Measurements from ENCODE around the gene ACP2.
A peak's percentile ranks its signal among the peaks of the same experiment; 100 is the strongest.

The ACP2 gene

DNA sequence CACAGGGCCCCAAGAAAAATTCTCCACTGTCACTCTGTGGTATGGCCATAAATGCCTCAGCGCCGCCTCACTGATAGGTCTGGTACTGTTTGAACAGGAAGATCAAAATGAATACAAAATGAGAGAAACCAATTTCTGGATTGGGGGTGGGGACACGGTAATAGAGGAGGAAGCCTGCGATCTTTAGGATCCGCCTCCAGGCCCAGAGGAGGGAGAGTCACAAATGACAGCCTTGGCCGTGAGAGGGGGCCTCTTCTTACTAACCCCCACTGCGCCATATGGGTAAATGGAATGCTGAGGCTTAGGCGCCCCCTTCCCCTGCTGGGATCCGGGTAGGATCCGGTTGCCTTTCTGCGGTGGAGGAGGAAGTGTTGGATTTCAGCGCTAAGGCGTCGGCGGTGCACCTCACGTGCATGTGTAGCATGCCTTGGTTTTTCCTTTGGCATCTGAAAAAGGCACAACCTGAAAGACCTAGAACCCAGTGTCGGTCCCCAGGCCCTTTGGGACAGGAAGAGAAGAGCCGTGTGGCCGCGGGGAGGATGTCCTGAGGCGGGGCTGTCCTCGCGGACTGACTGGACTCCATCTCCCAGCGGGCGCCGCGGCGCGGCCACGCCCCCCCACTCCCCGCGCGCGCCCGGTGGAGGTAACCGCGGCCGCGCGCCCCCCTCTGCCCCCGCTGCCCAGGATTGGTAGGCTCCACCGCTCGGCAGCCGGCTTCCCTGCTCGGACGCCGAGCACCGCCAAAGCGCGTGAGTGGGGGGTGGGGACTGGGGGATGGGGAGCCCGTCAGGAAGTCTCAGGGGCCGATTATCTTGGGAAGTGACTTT is 20.6 kb upstream of the ACP2 start:
- DNase-seq (ENCODE audit: low read depth in 2 of 2): peak; percentile 78 to 84

DNA sequence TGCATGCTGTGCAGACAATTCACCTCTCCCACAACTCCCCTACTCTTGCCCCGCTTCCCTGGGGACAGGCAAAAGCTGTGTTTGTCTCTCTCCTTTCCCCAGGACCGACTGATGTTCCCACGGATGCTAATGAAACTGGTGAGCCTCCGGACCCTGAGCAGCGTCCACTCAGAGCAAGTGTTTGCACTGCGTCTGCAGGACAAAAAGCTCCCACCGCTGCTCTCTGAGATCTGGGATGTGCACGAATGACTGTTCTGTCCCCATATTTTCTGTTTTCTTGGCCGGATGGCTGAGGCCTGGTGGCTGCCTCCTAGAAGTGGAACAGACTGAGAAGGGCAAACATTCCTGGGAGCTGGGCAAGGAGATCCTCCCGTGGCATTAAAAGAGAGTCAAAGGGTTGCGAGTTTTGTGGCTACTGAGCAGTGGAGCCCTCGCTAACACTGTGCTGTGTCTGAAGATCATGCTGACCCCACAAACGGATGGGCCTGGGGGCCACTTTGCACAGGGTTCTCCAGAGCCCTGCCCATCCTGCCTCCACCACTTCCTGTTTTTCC is 19.9 kb upstream of the ACP2 start:
- no peak for DNase-seq (ENCODE audit: low read depth in 2 of 2)

DNA sequence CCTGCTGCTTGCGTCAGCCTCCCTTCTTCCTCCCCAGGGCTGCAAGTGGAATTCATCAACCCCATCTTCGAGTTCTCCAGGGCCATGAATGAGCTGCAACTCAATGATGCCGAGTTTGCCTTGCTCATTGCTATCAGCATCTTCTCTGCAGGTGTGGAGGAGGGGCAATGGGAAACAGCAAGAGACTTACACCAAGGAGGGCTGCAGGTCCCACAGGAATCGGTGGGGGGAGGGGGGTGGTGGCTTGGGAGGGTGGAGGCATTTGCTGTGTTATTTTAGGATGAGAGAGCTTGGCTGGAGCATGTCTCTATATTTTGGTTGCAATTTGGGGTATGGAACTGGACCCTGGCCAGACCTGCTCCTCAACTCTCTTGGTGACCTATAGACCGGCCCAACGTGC is 19.3 kb upstream of the ACP2 start:
- DNase-seq (ENCODE audit: low read depth in 2 of 2): no peak

DNA sequence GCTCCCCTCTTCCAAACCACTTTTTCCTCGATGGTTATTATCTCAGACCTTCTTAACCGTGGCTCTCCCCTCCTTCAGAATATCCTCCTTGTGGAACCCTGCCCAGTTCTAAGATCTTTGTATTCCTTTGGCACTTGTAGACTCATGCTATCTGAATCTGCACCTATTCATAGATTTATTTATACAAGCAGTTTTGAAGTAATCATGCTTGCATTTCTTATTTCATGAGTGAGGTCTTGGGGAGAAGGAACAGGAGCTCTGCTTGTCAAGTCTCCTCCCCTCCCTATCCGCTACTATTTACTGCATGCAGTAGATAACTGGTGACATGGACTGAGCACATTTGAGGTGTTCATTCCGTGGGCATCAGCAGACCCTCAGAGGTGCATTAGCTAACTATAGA is 15.9 kb upstream of the ACP2 start:
- no peak for DNase-seq (ENCODE audit: low read depth in 2 of 2)

DNA sequence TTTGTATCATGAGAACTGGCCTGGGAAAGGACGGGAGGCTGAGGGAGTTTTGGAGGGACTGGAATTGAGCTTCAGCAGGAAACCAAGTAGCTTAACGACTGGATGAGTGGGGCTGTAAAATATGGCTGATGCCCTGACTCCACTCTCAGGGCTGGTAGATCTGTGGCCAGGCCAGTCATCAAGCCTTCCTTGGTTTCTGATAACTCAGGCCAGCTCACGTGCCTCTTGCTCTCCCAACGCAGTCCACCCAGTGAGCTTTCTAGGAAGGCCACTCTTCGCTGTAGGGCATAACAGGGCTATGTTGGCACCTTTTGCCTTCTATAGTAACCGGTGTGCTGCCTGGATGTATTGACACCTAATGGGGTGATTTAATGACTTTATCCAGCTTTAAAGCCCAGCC is 15.5 kb upstream of the ACP2 start:
- no peak for DNase-seq (ENCODE audit: low read depth in 2 of 2)

DNA sequence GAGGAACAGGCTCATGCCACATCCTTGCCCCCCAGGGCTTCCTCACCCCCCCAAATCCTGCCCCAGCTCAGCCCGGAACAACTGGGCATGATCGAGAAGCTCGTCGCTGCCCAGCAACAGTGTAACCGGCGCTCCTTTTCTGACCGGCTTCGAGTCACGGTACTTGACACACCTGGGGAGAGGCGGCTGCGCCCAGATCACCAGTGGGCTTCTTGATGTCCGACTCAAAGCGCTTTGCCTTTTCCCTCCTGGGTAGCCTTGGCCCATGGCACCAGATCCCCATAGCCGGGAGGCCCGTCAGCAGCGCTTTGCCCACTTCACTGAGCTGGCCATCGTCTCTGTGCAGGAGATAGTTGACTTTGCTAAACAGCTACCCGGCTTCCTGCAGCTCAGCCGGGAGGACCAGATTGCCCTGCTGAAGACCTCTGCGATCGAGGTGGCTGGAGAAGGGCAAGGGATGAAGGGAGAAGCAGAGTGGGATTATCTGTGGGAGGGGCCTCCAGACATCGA is 12.7 kb upstream of the ACP2 start:
- DNase-seq (ENCODE audit: low read depth in 2 of 2): no peak

DNA sequence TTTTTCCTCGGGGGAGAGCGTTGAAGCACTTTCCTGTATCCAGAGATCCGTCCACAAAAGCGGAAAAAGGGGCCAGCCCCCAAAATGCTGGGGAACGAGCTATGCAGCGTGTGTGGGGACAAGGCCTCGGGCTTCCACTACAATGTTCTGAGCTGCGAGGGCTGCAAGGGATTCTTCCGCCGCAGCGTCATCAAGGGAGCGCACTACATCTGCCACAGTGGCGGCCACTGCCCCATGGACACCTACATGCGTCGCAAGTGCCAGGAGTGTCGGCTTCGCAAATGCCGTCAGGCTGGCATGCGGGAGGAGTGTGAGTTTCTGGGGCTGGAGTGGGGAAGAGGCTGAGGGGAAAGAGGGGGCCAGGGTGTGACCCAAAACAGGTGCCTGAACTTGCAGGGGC is 11.8 kb upstream of the ACP2 start:
- no peak for DNase-seq (ENCODE audit: low read depth in 2 of 2)

DNA sequence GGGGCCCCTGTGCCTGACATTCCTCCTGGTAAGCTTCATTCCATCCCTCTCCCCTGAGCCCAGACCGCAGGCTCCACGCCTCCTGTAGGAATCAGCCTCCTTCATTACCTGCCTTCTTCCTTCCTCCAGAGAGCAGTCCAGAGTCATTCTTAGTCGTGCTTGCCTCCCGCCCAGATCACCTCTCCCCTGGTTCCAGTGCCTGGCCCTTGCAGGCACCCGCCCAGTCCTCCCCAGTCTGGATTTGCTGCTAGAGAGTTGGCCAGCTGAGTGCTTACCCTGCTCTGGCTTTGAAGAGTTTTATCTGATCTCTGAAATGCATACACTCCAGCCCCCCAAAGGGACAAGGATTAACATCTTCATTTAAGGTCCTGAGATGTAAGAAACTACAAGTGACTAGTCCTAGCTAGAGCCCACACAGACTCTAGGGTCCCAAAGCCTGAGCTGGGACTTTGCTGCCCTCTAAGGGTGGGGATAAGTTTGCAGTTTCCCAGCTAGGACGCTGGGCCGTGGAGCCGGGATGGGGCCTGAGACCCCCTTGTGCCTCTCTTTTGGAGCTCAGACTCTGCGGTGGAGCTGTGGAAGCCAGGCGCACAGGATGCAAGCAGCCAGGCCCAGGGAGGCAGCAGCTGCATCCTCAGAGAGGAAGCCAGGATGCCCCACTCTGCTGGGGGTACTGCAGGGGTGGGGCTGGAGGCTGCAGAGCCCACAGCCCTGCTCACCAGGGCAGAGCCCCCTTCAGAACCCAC is 10.8 kb upstream of the ACP2 start:
- no peak for DNase-seq (ENCODE audit: low read depth in 2 of 2)

DNA sequence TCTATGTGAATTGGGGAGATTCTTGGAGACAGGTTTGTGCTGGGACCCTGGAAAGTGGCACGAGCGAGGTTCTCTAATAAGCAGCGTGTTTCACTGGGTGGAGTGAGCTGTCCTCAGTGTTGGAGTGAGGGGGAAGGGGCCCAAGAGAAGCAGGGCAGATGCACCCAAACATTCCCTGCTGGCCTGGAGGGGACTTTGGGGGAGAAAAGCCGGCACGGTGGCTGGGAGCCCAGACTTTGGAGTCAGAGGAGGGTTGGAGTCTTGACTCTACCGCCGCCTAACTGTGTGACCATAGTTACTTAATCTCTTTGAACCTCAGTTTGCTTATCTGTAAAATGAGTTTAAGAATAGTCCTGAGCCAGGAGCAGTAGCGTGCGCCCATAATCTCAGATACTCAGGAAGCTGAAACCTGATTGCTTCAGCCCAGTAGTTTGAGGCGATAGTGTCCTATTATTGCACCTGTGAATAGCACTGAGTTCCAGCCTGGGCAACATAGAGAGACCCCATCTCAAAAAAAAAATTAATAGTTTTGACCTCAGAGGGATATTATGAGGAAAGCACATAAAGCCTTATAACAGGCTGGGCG is 9.8 kb upstream of the ACP2 start:
- DNase-seq (ENCODE audit: low read depth in 2 of 2): no peak

DNA sequence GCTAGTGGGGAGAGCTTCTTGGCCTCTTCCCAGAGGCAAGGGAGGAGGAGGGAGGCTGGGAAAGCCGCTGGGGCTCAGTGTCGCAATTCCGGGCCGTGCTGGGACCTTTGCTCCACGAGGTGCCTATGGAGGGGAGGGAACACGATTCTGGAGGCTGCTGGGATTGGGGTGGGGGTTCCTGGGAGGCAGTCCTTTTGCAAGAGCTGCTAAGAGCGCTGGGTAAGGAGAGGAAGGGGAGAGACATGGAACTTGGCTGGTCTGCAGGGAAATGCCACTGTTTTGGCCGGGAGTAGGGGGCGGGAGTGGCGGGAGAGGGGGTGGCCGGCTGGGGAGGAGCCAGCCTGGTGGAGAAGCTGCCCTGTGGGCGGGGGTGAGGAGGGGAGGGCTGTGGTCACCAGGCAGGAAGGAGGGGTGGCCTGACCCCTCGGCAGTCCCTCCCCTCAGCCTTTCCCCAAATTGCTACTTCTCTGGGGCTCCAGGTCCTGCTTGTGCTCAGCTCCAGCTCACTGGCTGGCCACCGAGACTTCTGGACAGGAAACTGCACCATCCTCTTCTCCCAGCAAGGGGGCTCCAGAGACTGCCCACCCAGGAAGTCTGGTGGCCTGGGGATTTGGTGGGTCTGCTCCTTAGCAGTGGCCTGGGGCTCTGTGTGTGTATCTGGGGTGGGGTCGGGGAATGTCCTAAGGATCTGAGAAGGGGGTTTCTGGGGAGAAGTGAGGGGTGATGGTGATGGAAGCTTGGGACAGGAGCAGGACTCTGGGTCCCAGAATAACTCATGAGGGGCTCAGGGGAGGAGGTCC is 9.1 kb upstream of the ACP2 start, which contains the start of gene NR1H3:
TSS of gene NR1H3 (plus strand) at position 480 of the 800 bp plus-strand sequence. CDS start 1,221 bp downstream, outside the sequence.
- DNase-seq (ENCODE audit: low read depth in 2 of 2): no peak

DNA sequence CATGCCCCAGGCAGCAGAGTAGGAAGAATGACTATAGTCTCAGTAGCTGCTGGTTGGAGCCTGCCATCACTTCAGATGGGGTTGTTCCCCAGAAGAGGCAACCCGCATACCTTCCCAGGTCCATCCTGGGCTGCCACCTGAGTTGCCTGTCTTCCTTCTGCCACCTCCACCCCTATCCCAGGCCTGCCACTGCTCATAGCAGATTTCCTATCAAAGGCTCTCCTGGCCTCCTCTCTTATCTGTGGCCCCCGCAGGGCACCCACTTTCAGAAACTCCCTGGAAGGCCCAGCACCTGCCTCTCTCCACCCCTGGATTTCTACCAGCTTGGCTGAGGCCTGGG is 8.5 kb upstream of the ACP2 start:
- DNase-seq (ENCODE audit: low read depth in 2 of 2): no peak

DNA sequence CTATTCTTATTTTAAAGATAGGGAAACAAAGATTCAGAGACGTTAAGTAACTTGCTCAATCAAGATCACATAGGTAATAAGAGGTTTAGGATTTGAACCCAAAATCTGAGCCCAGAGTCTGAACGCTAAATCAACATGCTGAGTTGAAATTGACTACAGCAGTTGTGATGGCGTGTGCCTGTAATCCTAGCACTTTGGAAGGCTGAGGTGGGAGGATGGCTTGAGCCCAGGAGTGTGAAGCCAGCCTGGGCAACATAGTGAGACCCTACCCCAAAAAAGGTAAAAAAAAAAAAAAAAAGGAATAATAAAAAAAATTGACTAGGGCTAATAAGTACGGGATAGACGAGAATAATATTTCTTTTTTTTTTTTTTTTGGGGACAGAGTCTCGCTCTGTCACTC is 7.8 kb upstream of the ACP2 start:
- no peak for DNase-seq (ENCODE audit: low read depth in 2 of 2)

DNA sequence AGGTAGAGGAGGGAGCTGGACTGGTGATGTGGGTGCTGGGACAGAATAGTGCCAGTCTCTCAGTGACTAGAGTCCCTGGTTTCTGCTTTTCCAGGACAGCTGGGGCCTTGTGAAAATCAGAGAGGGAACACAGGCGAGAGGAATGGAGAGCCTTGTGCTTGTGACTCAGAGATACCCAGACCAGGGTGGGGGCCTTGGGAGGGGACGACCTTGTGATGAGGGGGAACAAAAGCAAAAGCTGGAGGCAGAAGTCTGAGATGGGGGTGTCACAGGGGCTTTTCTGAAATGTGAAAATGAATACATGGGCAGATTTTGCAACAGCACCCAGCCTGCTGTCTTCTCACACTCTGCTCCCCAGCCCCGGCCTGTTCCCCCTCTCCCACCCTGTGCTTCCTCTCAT is 5.8 kb upstream of the ACP2 start:
- DNase-seq (ENCODE audit: low read depth in 2 of 2): no peak

DNA sequence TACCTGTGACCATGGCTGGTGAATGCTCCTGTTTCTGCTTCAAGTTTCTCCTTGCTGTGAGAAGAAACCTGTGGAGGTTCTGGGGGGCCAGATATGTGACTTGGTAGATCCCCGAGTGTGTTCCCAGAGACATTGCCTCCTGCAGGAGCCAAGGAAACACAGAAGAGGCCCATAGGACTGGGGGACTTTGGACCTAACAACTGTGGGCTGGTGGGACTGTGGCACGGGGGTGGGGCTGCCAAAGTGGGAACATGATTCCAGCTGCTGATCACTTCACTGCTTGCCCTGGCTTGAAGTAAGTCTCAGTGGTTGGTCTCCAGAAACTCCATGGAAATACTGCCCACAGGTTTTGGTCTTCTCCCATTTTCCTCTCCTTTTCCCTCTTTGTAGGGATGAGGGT is 5.0 kb upstream of the ACP2 start:
- no peak for DNase-seq (ENCODE audit: low read depth in 2 of 2)

DNA sequence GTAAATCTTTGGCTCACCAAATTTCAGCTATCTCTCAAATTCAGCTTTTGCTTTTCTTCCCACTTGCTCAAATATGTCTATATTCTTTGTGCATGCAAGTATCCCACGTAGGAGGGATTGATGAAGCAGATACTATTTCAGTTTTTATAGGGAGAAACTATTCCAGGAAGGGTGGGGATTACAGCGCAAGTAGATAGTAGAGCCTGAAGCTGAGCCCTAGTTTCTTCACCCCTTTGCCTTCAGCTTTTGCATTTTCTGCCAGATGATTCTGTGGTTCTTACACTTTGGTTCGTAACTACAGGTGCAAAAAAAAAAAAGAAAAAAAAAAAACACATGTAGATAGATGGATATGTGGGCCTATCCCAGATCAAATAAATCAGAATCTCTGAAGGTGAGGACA is 3.1 kb upstream of the ACP2 start:
- no peak for DNase-seq (ENCODE audit: low read depth in 2 of 2)

DNA sequence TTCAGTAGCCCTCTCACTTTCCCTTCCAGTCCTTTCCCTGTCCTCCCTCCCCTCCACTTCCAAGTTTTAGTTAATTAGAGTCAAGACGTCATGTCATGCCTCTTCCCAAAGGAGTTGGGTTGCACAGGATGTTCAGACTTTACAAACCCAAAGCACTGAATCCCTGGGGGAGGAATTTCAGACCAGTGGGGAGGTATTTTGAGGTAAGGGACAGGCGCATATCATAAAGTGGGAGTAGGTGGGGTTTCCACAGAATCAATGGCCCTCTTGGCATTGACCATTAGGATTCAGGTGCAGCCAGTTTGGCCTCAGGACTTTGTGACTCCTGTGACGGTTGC is 733 bp upstream of the ACP2 start:
- no peak for DNase-seq (ENCODE audit: low read depth in 2 of 2)

DNA sequence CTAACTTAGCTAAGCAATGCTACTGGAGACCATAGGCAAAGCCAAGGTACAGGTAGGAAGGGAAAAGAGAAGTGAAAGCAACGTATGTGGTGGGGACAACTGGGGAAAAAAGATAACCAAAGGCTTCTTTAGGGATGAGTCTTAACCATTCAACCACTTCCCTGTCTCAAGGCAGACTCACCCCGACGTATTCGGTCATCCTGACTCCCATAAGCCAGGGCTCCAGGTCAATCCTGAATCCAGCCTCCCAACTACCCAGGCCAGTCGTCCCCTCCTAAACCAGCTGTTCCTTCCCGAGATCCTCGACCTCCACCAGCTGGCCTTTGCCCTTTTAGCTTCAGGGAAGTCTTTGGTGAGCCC is 330 bp downstream of the ACP2 start:
- no peak for DNase-seq (ENCODE audit: low read depth in 2 of 2)

DNA sequence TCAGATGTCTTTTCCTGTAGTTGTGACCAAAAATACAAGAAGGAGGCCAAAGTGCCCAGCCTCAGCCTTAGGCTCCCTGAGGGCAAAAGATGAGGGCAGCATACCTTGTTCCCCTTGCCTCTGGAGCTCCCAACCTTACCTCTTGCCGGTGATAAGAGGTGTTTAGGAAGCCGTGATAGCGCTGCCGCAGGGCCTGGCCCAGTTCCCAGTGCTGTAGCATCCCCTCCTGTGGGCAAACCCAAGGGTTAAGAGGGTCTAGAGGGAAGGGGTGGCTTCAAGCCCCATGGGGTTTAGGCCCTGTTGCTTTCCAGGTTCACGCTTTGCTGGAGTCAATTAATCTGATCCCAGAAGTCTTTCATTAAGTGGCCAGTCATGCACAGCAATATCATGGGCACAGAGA is 1.1 kb downstream of the ACP2 start:
- no peak for DNase-seq (ENCODE audit: low read depth in 2 of 2)

DNA sequence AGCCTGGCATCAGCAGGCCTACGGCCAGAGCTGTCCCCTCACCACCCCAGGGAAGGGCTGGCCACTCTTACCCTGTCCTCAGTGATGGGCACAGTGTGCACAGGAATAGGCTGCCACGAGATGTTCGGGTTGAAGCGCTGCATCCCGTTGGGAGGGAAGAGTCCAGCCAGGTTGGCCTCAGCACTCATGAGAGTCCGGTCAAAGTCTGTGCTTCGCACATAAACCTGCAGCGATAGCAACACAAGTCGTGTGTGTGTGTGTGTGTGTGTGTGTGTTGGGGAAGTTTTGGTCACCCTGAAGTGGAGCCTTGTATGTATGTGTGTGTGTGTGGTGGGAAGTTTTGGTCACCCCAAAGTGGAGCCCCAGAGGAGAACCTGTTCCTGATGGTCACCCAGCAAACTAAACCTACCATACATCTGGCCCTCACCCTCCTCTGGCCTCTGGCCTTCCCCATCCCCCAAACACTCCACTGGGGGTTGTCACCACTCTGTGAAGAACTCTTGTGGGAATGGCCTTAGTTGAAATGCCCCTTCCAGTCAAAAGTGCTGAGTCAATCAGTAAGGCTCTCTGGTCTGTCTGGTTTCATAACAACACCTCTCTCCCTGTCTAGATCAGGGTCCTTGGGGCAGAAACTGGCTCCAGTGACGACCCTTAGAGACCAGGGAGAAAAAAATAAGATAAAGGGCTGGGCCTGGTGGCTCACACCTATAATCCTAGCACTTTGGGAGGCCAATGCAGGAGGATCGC is 2.8 kb downstream of the ACP2 start:
- no peak for DNase-seq (ENCODE audit: low read depth in 2 of 2)

DNA sequence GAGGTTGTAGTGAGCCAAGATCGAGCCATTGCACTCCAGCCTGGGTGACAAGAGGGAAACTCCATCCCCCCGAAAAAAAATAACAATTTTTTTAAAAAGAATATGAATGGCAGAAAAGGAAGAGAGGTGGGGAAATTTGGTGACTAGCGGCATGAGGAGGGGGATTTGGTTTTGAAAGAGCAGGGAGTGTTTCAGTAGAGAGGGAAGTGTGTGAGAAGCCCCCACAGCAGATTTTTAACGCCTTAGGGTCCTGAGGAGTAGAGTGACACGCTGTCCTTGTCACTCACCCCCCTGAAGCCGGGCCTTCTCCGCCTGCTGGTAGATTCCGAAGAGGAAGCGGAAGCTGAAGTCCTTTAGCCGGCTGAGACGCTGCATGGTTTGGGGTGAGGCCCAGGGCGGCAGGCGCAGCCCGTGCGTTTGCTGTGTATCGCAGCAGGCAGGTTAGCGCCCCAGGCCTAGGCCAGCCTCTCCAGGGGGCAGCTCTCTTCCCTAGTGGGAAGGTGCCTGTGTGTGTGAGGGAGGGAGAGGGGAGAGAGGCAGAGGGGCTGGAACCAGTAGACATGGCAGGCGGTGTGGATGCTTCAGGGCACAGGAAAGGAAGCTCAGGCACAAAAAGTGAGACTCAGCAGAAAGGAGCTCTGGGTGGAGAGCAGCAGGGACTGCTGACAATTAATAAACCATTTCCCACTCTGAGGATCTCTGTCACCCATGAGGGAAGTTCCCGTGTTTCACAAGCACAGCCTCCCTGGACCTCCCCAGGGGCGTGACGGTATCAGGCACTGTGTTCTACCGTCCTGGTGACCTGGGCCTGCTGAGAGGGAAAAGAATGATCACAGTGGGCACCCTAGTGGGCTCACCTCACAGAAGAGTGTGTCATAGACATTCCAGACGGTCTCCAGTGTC is 3.9 kb downstream of the ACP2 start:
- no peak for DNase-seq (ENCODE audit: low read depth in 2 of 2)

Measured in stimulated activated CD8-positive, alpha-beta memory T cell treated with anti-CD3 and anti-CD28 coated beads, Interleukin-15, amount 100 ng/mL, for 48 hours (primary cell).